Stomach smooth muscle (tissue), 2 donors: Measurements from ENCODE around the gene MYL6.
"Not testable (repeated sequence)": the region's sequence is repeated elsewhere in the genome, so short reads cannot be mapped to it uniquely, and the experiment has no call there.

ENCODE experiments used
- H3K27ac ChIP-seq: one replicate; pipeline ENCODE4 v1.7.0; 2013; ENCODE audit warnings: mild to moderate bottlenecking, low read length, inconsistent platforms
- H3K27me3 ChIP-seq, 2 donors: one replicate each; pipeline ENCODE4 v1.7.0; 2013; ENCODE audit warnings: low read length in 2 of 2; ENCODE audit not compliant: insufficient read depth in 2 of 2, control insufficient read depth in 1 of 2
- H3K36me3 ChIP-seq, 2 donors: one replicate each; pipeline ENCODE4 v1.7.0; 2013; ENCODE audit warnings: low read length in 2 of 2; ENCODE audit not compliant: control insufficient read depth in 2 of 2, insufficient read depth in 2 of 2
- H3K4me1 ChIP-seq: one replicate; pipeline ENCODE4 v1.7.0; 2013; ENCODE audit warnings: low read length; ENCODE audit not compliant: control insufficient read depth, insufficient read depth
- H3K4me3 ChIP-seq, 2 donors: one replicate each; pipeline ENCODE4 v1.7.0; 2013; ENCODE audit warnings: low read length in 2 of 2
- H3K9ac ChIP-seq, 2 donors: one replicate each; pipeline ENCODE4 v1.7.0; 2013; ENCODE audit warnings: low read length in 2 of 2, mild to moderate bottlenecking in 1 of 2
- H3K9me3 ChIP-seq, 2 donors: one replicate each; pipeline ENCODE4 v1.7.0; 2013; ENCODE audit warnings: low read length in 2 of 2; ENCODE audit not compliant: control insufficient read depth in 2 of 2
- donor health status: healthy.
- donor health status: Pancreatic carcinoma.

MYL6 gene

GRCh38 chr12:56158029-56158925, at the start of gene MYL6:
MYL6 (plus strand) TSS chr12:56158359; CDS start chr12:56158402, 43 bp downstream.
- H3K9me3 ChIP-seq = no peaks in the 10 kb centered on the region
- no peaks in the 10 kb centered on the region for H3K27me3 ChIP-seq
- peak within 1 kb of the TSS; percentile 99 for H3K4me3 ChIP-seq
- peak within 1 kb of the TSS; percentile 100 for H3K9ac ChIP-seq
- peak within 1 kb of the TSS; percentile 100 for H3K27ac ChIP-seq
- peaks cover 36% of the 10 kb centered on the region in 2 donors for H3K36me3 ChIP-seq
- peaks cover 55% of the 10 kb centered on the region for H3K4me1 ChIP-seq

GRCh38 chr12:56110571-56110970, 47.6 kb upstream of the MYL6 start:
- Histone ChIP-seq H3K4me1 (peaks cover 8% of the 10 kb centered on the region), H3K36me3 (peaks cover 36 to 56% of the 10 kb centered on the region in 2 donors), H3K4me3 (no peak overlapping the region)

GRCh38 chr12:56114084-56114483, 44.1 kb upstream of the MYL6 start:
- Histone ChIP-seq H3K36me3 (peaks cover 25 to 36% of the 10 kb centered on the region in 2 donors), H3K27ac (no peak overlapping the region), H3K9me3 (no peaks in the 10 kb centered on the region), H3K4me1 (peaks cover 13% of the 10 kb centered on the region), H3K4me3 (no peak overlapping the region), H3K27me3 (no peaks in the 10 kb centered on the region), H3K9ac (no peak overlapping the region)

More at GRCh38 chr12:56110571-56110970, 47.6 kb upstream of the MYL6 start:
- no peaks in the 10 kb centered on the region for H3K9me3 ChIP-seq
- no peak overlapping the region for H3K9ac ChIP-seq
- no peaks in the 10 kb centered on the region for H3K27me3 ChIP-seq
- H3K27ac ChIP-seq = no peak overlapping the region

GRCh38 chr12:56115329-56115728, 42.8 kb upstream of the MYL6 start:
- Histone ChIP-seq H3K36me3 (peaks cover 20 to 25% of the 10 kb centered on the region in 2 donors), H3K4me1 (peaks cover 26% of the 10 kb centered on the region), H3K4me3 (peak overlapping the region; percentile 99), H3K9me3 (no peaks in the 10 kb centered on the region), H3K27ac (peak overlapping the region; percentile 98), H3K27me3 (no peaks in the 10 kb centered on the region), H3K9ac (peak overlapping the region; percentile 99 to 100)

- H3K27me3 ChIP-seq = no peaks in the 10 kb centered on the region
- H3K36me3 ChIP-seq = peaks cover 16 to 21% of the 10 kb centered on the region in 2 donors
- H3K4me1 ChIP-seq = peaks cover 37% of the 10 kb centered on the region
- H3K9ac ChIP-seq = peak within 1 kb of the TSS; percentile 99 to 100
- H3K27ac ChIP-seq = peak within 1 kb of the TSS; percentile 98
- H3K4me3 ChIP-seq = peak within 1 kb of the TSS; percentile 99
- no peaks in the 10 kb centered on the region for H3K9me3 ChIP-seq
These were observed 41.7 kb upstream of the MYL6 start, which contains the start of gene RPL41 for GRCh38 chr12:56116267-56117081. RPL41 (plus strand) TSS chr12:56116633.

GRCh38 chr12:56117082-56117706, 41.0 kb upstream of the MYL6 start:
- H3K27me3 ChIP-seq = not testable (repeated sequence)
- H3K36me3 ChIP-seq = peaks cover 17 to 18% of the 10 kb centered on the region in 2 donors

GRCh38 chr12:56117778-56118687, 40.1 kb upstream of the MYL6 start, which contains the start of gene ZC3H10:
ZC3H10 (plus strand) TSS chr12:56118266; CDS start chr12:56120563, 2,297 bp downstream.
- Histone ChIP-seq H3K9ac (peak within 1 kb of the TSS; percentile 99 to 100), H3K27me3 (no peaks in the 10 kb centered on the region), H3K4me1 (peaks cover 53% of the 10 kb centered on the region), H3K4me3 (peak within 1 kb of the TSS; percentile 99), H3K9me3 (no peaks in the 10 kb centered on the region), H3K27ac (peak within 1 kb of the TSS; percentile 98), H3K36me3 (peaks cover 15 to 16% of the 10 kb centered on the region in 2 donors)

More at GRCh38 chr12:56117082-56117706, 41.0 kb upstream of the MYL6 start:
- not testable (repeated sequence) for H3K9me3 ChIP-seq
- Histone ChIP-seq H3K4me1 (peaks cover 44% of the 10 kb centered on the region), H3K27ac (peak overlapping the region; percentile 98), H3K4me3 (peak overlapping the region; percentile 99), H3K9ac (peak overlapping the region; percentile 99 to 100)

GRCh38 chr12:56118688-56119357, 39.3 kb upstream of the MYL6 start:
- Histone ChIP-seq H3K4me3 (peak overlapping the region; percentile 87 to 99), H3K4me1 (peaks cover 58% of the 10 kb centered on the region), H3K27me3 (no peaks in the 10 kb centered on the region), H3K27ac (peak overlapping the region; percentile 98), H3K9ac (peak overlapping the region; percentile 83 to 93), H3K36me3 (peaks cover 9 to 14% of the 10 kb centered on the region in 2 donors), H3K9me3 (no peaks in the 10 kb centered on the region)

GRCh38 chr12:56119361-56119796, 38.8 kb upstream of the MYL6 start:
- peak overlapping the region; percentile 55 to 83 for H3K9ac ChIP-seq
- H3K27ac ChIP-seq = peak overlapping the region; percentile 98
- H3K9me3 ChIP-seq = no peaks in the 10 kb centered on the region
- H3K36me3 ChIP-seq = peaks cover 9 to 16% of the 10 kb centered on the region in 2 donors
- H3K4me3 ChIP-seq = peak overlapping the region; percentile 87 to 99
- no peaks in the 10 kb centered on the region for H3K27me3 ChIP-seq
- H3K4me1 ChIP-seq = peaks cover 63% of the 10 kb centered on the region
